GM12872 (cell line): ENCODE measurements around the gene EVA1A.

Experiments
- TF ChIP-seq, protein P1 (sequence below): IDR thresholded peaks from 3 replicates; pipeline ENCODE4 v1.5.1; 2011; ENCODE audit warnings: low read depth, mild to moderate bottlenecking, low read length, moderate library complexity; ENCODE audit not compliant: insufficient read depth

The EVA1A gene

GRCh38 chr2:75495862-75496261 lies 64.9 kb downstream of the EVA1A start:
- TF ChIP-seq, protein P1, sequence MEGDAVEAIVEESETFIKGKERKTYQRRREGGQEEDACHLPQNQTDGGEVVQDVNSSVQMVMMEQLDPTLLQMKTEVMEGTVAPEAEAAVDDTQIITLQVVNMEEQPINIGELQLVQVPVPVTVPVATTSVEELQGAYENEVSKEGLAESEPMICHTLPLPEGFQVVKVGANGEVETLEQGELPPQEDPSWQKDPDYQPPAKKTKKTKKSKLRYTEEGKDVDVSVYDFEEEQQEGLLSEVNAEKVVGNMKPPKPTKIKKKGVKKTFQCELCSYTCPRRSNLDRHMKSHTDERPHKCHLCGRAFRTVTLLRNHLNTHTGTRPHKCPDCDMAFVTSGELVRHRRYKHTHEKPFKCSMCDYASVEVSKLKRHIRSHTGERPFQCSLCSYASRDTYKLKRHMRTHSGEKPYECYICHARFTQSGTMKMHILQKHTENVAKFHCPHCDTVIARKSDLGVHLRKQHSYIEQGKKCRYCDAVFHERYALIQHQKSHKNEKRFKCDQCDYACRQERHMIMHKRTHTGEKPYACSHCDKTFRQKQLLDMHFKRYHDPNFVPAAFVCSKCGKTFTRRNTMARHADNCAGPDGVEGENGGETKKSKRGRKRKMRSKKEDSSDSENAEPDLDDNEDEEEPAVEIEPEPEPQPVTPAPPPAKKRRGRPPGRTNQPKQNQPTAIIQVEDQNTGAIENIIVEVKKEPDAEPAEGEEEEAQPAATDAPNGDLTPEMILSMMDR: no peak

DNA sequence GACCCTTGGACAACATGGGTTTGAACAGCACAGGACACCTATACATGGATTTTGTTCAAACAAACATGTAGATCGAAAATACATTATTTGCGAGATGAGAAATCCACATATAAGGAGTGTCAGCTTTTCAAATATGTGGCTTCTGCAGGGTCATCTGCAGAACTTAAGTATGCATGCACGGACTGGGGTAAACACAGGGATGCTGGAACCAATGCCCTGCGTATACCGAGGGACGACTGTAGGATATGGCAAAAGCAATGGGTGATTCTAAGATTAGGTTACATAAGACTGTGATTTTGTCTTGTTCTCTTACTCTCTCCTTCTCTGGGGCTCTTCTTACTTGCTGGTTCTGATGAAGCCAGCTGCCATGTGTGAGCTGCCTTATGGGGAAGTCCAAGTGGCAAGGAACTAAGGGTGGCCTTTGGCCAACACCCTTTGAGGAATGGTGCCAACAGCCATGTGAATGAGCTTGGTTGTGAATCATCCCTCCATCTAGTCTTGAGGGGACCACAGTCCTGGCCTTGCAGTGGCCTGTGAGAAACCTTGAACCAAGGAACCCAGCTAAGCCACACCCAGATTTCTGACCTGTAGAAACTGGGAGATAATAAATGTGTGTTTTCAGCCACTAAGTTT lies 66.5 kb downstream of the EVA1A start:
- TF ChIP-seq, protein P1: no peak

DNA sequence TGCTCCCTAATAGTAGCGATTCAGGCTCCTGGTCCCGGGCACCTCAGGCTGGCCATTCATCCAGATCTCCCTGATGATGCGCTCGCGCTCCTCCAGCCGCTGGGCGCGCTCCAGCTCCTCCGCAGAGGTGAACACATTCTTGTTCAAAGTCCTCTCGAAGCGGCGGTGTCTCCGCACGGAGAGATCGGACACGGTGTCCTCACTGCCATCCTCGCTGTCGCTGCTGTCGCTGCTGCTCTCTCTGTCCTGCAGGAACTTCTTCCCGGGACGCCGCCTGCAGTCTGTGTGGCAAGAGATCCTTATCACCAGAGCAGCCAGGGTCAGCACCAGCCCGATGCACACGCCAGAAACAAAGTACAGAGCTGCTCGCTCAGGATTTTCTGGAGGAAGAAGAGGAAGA lies 67.5 kb downstream of the EVA1A start:
- TF ChIP-seq, protein P1: no peak

DNA sequence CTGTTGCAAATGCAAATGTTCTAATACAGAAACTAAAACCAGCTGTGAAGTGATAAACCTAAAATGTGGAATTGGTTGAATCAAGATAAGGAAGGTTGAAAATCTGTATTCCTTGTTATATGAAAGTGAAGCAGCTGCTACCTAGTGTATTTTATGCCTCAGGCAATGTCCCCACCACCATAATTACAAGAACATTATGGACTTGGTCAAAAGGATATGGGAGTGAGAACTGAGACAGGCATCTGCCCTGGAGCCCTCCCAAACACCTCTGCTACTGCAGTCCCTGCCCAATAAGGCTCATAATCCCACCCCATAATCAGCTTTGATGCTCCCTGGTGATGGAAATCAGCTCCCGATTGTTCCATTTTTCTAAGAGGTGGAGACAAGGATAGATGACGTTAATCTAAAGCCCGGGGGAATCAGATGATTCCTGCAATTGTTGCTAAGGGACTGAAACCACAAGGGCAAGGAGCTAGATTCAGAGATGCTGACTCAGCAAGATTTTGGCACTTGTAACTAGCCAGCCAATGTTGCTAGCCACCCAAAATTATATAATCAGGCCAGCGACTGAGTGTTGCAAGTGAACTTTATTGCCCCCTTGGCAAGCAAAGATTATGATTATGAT lies 69.5 kb downstream of the EVA1A start:
- TF ChIP-seq, protein P1: no peak

- TF ChIP-seq, protein P1: no peak
These were observed 71.0 kb downstream of the EVA1A start for GRCh38 chr2:75489721-75490120.

DNA sequence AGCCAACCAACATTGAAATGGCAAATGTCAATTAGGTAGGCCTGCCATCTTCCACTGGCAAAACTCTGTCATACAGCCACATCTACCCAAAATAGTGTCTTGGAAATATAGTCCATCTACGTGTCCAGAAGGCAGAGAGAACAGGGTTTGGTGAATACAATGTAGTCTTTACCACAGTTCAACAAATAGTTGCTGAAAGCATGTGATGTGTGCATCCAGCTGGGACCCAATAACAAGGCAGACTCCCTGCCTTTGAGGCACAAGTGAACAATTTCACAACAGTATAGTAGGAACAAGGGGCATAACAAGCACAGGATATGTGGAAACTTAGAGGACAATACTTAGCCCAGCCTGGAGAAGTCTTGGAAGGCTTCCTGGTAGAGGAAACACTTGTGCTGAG lies 72.6 kb downstream of the EVA1A start:
- TF ChIP-seq, protein P1: no peak

GRCh38 chr2:75484840-75485239 lies 75.9 kb downstream of the EVA1A start:
- TF ChIP-seq, protein P1: no peak
